CD14-positive monocyte (primary cell): ENCODE results near the gene RPL29. TPM values are rescaled to one million over a fixed set of nuclear protein-coding genes. Genes with fewer than 3 reads are reported as not detected.

Source experiments
- DNase-seq, 3 donors: peaks; one replicate each; pipeline ENCODE4 v3.0.0-alpha.2; 2011 to 2022
- H2AFZ ChIP-seq: 2 replicates; pipeline ENCODE4 v1.6.0; 2012; ENCODE audit warnings: mild to moderate bottlenecking, low read depth, low read length, inconsistent platforms; ENCODE audit not compliant: insufficient read depth, poor library complexity, severe bottlenecking
- H3K27ac ChIP-seq, 2 donors: 1 replicate in 1 of 2; 2 replicates in 1 of 2; pipeline ENCODE4 v1.5.1; 2012 to 2013; ENCODE audit warnings: low read length in 2 of 2, control low read depth in 1 of 2, inconsistent platforms in 1 of 2, low read depth in 1 of 2, mild to moderate bottlenecking in 1 of 2
- H3K27me3 ChIP-seq, 2 donors: one replicate each; pipeline versions ENCODE4 v1.6.0 to v1.6.1; 2011 to 2013; ENCODE audit warnings: low read length in 2 of 2; ENCODE audit not compliant: control insufficient read depth in 2 of 2, insufficient read depth in 2 of 2
- H3K36me3 ChIP-seq, 2 donors: replicated peaks in 1 of 2; 1 replicate in 1 of 2; 2 replicates in 1 of 2; pipeline versions ENCODE4 v1.5.1 to v1.6.1; 2012 to 2013; ENCODE audit warnings: low read length in 2 of 2, control low read depth in 1 of 2, inconsistent platforms in 1 of 2, mild to moderate bottlenecking in 1 of 2; ENCODE audit not compliant: insufficient read depth in 2 of 2, control insufficient read depth in 1 of 2
- H3K4me1 ChIP-seq, 2 donors: 1 replicate in 1 of 2; 2 replicates in 1 of 2; pipeline versions ENCODE4 v1.5.1 to v1.6.1; 2012 to 2013; ENCODE audit warnings: low read length in 2 of 2, control low read depth in 1 of 2, inconsistent platforms in 1 of 2, mild to moderate bottlenecking in 1 of 2, moderate library complexity in 1 of 2; ENCODE audit not compliant: insufficient read depth in 2 of 2, control insufficient read depth in 1 of 2
- H3K4me2 ChIP-seq: replicated peaks from 2 replicates; pipeline ENCODE3; 2012; ENCODE audit warnings: low read length, moderate library complexity, mild to moderate bottlenecking; ENCODE audit not compliant: poor library complexity, severe bottlenecking; ENCODE audit errors: extremely low read depth
- H3K4me3 ChIP-seq, 3 experiments: fragments of 200-600 bp in 1 of 3; sonication (generic) in 1 of 3; replicated peaks in 1 of 3; 1 replicate in 2 of 3; 2 replicates in 1 of 3; pipeline ENCODE4 v1.5.1; 2011 to 2013; ENCODE audit warnings: low read length in 3 of 3, mild to moderate bottlenecking in 3 of 3, control low read depth in 2 of 3, low read depth in 2 of 3, inconsistent platforms in 1 of 3, moderate library complexity in 1 of 3
- H3K79me2 ChIP-seq: 2 replicates; pipeline ENCODE4 v1.6.0; 2012; ENCODE audit warnings: mild to moderate bottlenecking, control low read depth, inconsistent platforms, low read length, moderate library complexity; ENCODE audit not compliant: insufficient read depth
- H3K9ac ChIP-seq: 2 replicates; pipeline ENCODE4 v1.6.0; 2017; ENCODE audit warnings: low read length, mild to moderate bottlenecking; ENCODE audit not compliant: insufficient read depth, poor library complexity, severe bottlenecking
- H3K9me3 ChIP-seq, 2 donors: replicated peaks in 1 of 2; 1 replicate in 1 of 2; 2 replicates in 1 of 2; pipeline versions ENCODE4 v1.5.1 to v1.6.1; 2012 to 2013; ENCODE audit warnings: low read length in 2 of 2, control low read depth in 1 of 2; ENCODE audit not compliant: control insufficient read depth in 1 of 2, insufficient read depth in 1 of 2
- H4K20me1 ChIP-seq: 2 replicates; pipeline ENCODE4 v1.6.0; 2012; ENCODE audit warnings: mild to moderate bottlenecking, low read length, control low read depth, moderate library complexity; ENCODE audit not compliant: insufficient read depth
- H3K27ac Mint-ChIP-seq, 7 donors: one replicate each; pipeline ENCODE4 v1.8.0; 2020; ENCODE audit warnings: mild to moderate bottlenecking in 7 of 7, mixed read lengths in 7 of 7, moderate library complexity in 6 of 7, inconsistent platforms in 2 of 7
- H3K27me3 Mint-ChIP-seq, 3 donors: one replicate each; pipeline ENCODE4 v1.8.0; 2021 to 2022; ENCODE audit warnings: low read depth in 3 of 3, mild to moderate bottlenecking in 3 of 3, mixed read lengths in 3 of 3, moderate library complexity in 3 of 3, inconsistent platforms in 1 of 3
- H3K36me3 Mint-ChIP-seq, 2 donors: one replicate each; pipeline ENCODE4 v1.8.0; 2020; ENCODE audit warnings: mixed read lengths in 2 of 2, inconsistent platforms in 1 of 2, mild to moderate bottlenecking in 1 of 2
- H3K4me1 Mint-ChIP-seq: one replicate; pipeline ENCODE4 v1.8.0; 2020; ENCODE audit warnings: mild to moderate bottlenecking, mixed read lengths
- H3K4me3 Mint-ChIP-seq, 2 donors: one replicate each; pipeline ENCODE4 v1.8.0; 2020; ENCODE audit warnings: mild to moderate bottlenecking in 2 of 2, mixed read lengths in 2 of 2, moderate library complexity in 1 of 2
- H3K9me3 Mint-ChIP-seq, 7 donors: one replicate each; pipeline ENCODE4 v1.8.0; 2020 to 2022; ENCODE audit warnings: mixed read lengths in 7 of 7, mild to moderate bottlenecking in 6 of 7, moderate library complexity in 6 of 7, inconsistent platforms in 2 of 7
- CTCF ChIP-seq: fragments of 200-600 bp; IDR thresholded peaks from one replicate; pipeline ENCODE4 v1.8.0; 2022; ENCODE audit warnings: antibody characterized with exemption, mild to moderate bottlenecking
- WGBS: methylation state at CpG from one replicate; pipeline ENCODE4 v1.1.5; 2013; ENCODE audit warnings: missing lambda C conversion rate; ENCODE audit not compliant: insufficient coverage; 5-methylcytosine and 5-hydroxymethylcytosine counted together
- intact Hi-C, 2 donors: fragments of 100-400 bp; cut with micrococcal nuclease; formaldehyde crosslinking; loops; one replicate each; pipeline versions ENCODE4 v1.15.0 to v1.15.1; 2023
- polyA plus RNA-seq, 3 donors: library from polyadenylated mRNA; depleted of rRNA in 1 of 3; unstranded in 2 of 3; stranded (reverse) in 1 of 3; fragments of 300-500 nt in 2 of 3; fragments of >200 nt in 1 of 3; fragmentation: Illumina TruSeq in 2 of 3; gene quantifications; 1 replicate in 2 of 3; 2 replicates in 1 of 3; pipeline ENCODE4 v1.2.3, GENCODE V29; 2012 to 2021

RPL29 gene
- polyA plus RNA-seq, 3 donors = 753 to 2,360 (median 856) TPM

GRCh38 chr3:51963951-51964451 is 31.7 kb downstream of the RPL29 start:
- 91% methylated on average over 7 of the region's 12 CpGs for WGBS
- Histone ChIP-seq H3K4me1 (peaks cover 9 to 14% of the 10 kb centered on the region in 2 donors), H3K36me3 (no peaks in the 10 kb centered on the region), H3K27ac (no peak overlapping the region), H3K27me3 (peaks cover 10 to 58% of the 10 kb centered on the region in 2 donors), H3K4me3 (no peak overlapping the region), H3K9ac (no peak overlapping the region), H3K9me3 (no peaks in the 10 kb centered on the region), H3K4me2 (no peak overlapping the region), H4K20me1 (peaks cover 4% of the 10 kb centered on the region), H2AFZ (no peak overlapping the region), H3K79me2 (no peaks in the 10 kb centered on the region)
- Mint-ChIP-seq H3K27me3 (peaks cover 42 to 79% (median 48%) of the 10 kb centered on the region in 3 donors), H3K9me3 (peaks cover 0 to 17% (median 0%) of the 10 kb centered on the region in 7 donors), H3K4me1 (peaks cover 12% of the 10 kb centered on the region), H3K36me3 (peaks cover under 1 to 8% of the 10 kb centered on the region in 2 donors), H3K27ac (no peak overlapping the region), H3K4me3 (no peak overlapping the region)
- intact Hi-C loops = no loop called here
- no peak for TF ChIP-seq CTCF
- no peak for DNase-seq

- H2AFZ ChIP-seq = no peak overlapping the region
- no peaks in the 10 kb centered on the region for H3K9me3 ChIP-seq
- peak overlapping the region in 2 of 7 donors; percentile 19 to 25 for H3K27ac Mint-ChIP-seq
- no peak overlapping the region for H3K4me3 Mint-ChIP-seq
- no peak overlapping the region for H3K4me2 ChIP-seq
- H3K9me3 Mint-ChIP-seq = peaks cover 0 to 13% (median 0%) of the 10 kb centered on the region in 7 donors
- H3K27ac ChIP-seq = no peak overlapping the region
- intact Hi-C loops = no loop called here
- DNase-seq = no peak
- no peak for TF ChIP-seq CTCF
- no peaks in the 10 kb centered on the region for H4K20me1 ChIP-seq
- H3K4me1 ChIP-seq = peaks cover 7 to 11% of the 10 kb centered on the region in 2 donors
- H3K27me3 ChIP-seq = peaks cover 9 to 48% of the 10 kb centered on the region in 2 donors
- no peak overlapping the region for H3K4me3 ChIP-seq
- peaks cover 6% of the 10 kb centered on the region for H3K4me1 Mint-ChIP-seq
- no peaks in the 10 kb centered on the region for H3K79me2 ChIP-seq
- 88% methylated on average over 5 of the region's 6 CpGs for WGBS
- H3K36me3 ChIP-seq = no peaks in the 10 kb centered on the region
- peaks cover 35 to 70% (median 38%) of the 10 kb centered on the region in 3 donors for H3K27me3 Mint-ChIP-seq
- H3K9ac ChIP-seq = no peak overlapping the region
- H3K36me3 Mint-ChIP-seq = peaks cover 0 to 6% of the 10 kb centered on the region in 2 donors
These were observed 32.7 kb downstream of the RPL29 start for GRCh38 chr3:51962854-51963530.
